K562 (cell line): ENCODE measurements around the gene ARHGDIA. TPM values are rescaled to one million over a fixed set of nuclear protein-coding genes. Genes with fewer than 3 reads are reported as not detected.

Experiments used
- ARID3B ChIP-seq: fragments of 250-450 bp; sonication (Bioruptor Pico); IDR thresholded peaks from 2 replicates; pipeline ENCODE4 v1.4.0; 2020; ENCODE audit warnings: borderline replicate concordance
- ASH1L ChIP-seq: fragments of 450-650 bp; IDR thresholded peaks from 2 replicates; pipeline ENCODE4 v1.6.1; 2018; ENCODE audit warnings: borderline replicate concordance, mild to moderate bottlenecking, low read depth; ENCODE audit not compliant: partially characterized antibody
- CBX2 ChIP-seq: fragments of 200-600 bp; sonication (generic); IDR thresholded peaks from one replicate; pipeline ENCODE4 v1.6.1; 2012; ENCODE audit warnings: mild to moderate bottlenecking, low read length, inconsistent platforms; ENCODE audit not compliant: insufficient read depth, poor library complexity, severe bottlenecking
- ELF4 ChIP-seq: fragments of 450-650 bp; formaldehyde crosslinking; IDR thresholded peaks from 2 replicates; pipeline ENCODE4 v1.4.0; 2022; ENCODE audit warnings: missing genetic modification characterization
- FOXP1 ChIP-seq: sonication (generic); formaldehyde crosslinking; IDR thresholded peaks from 2 replicates; pipeline ENCODE4 v1.8.0; 2022; ENCODE audit warnings: mild to moderate bottlenecking, missing genetic modification reagents
- GTF2A2 ChIP-seq: IDR thresholded peaks from 2 replicates; pipeline ENCODE4 v1.6.1; 2016; ENCODE audit warnings: mild to moderate bottlenecking, missing genetic modification characterization, missing compliant biosample characterization
- HDAC3 ChIP-seq: fragments of 450-650 bp; IDR thresholded peaks from 2 replicates; pipeline ENCODE4 v1.6.1; 2018; ENCODE audit warnings: borderline replicate concordance, mild to moderate bottlenecking, moderate library complexity; ENCODE audit not compliant: partially characterized antibody
- ILF3 ChIP-seq: fragments of 450-650 bp; IDR thresholded peaks from 2 replicates; pipeline ENCODE4 v1.6.1; 2018; ENCODE audit warnings: antibody characterized with exemption, mild to moderate bottlenecking, moderate library complexity, borderline replicate concordance
- MECOM ChIP-seq: fragments of 250-450 bp; sonication (Bioruptor Pico); IDR thresholded peaks from 2 replicates; pipeline ENCODE4 v1.8.0; 2022; ENCODE audit warnings: inconsistent platforms
- MEF2D ChIP-seq: conservative IDR thresholded peaks from 2 replicates; pipeline ENCODE4 v1.6.1; 2016; ENCODE audit warnings: low read depth, missing genetic modification characterization, missing compliant biosample characterization
- SRSF3 ChIP-seq: fragments of 200-400 bp; formaldehyde crosslinking; IDR thresholded peaks from 2 replicates; pipeline ENCODE4 v1.6.1; 2016; ENCODE audit warnings: mild to moderate bottlenecking, low read length, moderate library complexity; ENCODE audit not compliant: insufficient read depth
- ZBTB34 ChIP-seq: fragments of 250-450 bp; sonication (Bioruptor Pico); IDR thresholded peaks from 2 replicates; pipeline ENCODE4 v1.8.0; 2021; ENCODE audit warnings: mild to moderate bottlenecking, moderate library complexity
- ZC3H11A ChIP-seq: IDR thresholded peaks from 2 replicates; pipeline ENCODE4 v1.6.1; 2012; ENCODE audit warnings: low read depth, low read length, improper control_type of control experiment
- ZNF217 ChIP-seq: sonication (generic); formaldehyde crosslinking; IDR thresholded peaks from 2 replicates; pipeline ENCODE4 v1.8.0; 2022; ENCODE audit warnings: mild to moderate bottlenecking, missing genetic modification reagents
- ZNF740 ChIP-seq, 3 experiments: fragments of 200-800 bp in 1 of 3; sonication (Bioruptor generic) in 1 of 3; sonication (generic) in 1 of 3; formaldehyde crosslinking in 1 of 3; IDR thresholded peaks; 2 replicates each; pipeline versions ENCODE4 v1.6.1 to v1.8.0; 2016 to 2022; ENCODE audit warnings: mild to moderate bottlenecking in 2 of 3, missing compliant biosample characterization in 2 of 3, missing genetic modification characterization in 2 of 3, missing genetic modification reagents in 1 of 3
- polyA plus RNA-seq, 8 experiments: library from polyadenylated mRNA; depleted of rRNA in 4 of 8; stranded (reverse) in 5 of 8; unstranded in 3 of 8; fragments of >200 nt; fragmentation: Nextera tagmentation in 2 of 8; fragmentation: Illumina TruSeq in 1 of 8; extraction: Ambion mirVana in 2 of 8; extraction: Trizol in 1 of 8; gene quantifications; 2 replicates each; pipeline versions ENCODE4 v1.2.1 to v1.2.3, GENCODE V29; 2011 to 2014; ENCODE audit warnings: inconsistent platforms in 1 of 8, missing spikeins in 1 of 8
- total RNA-seq, 7 experiments: library from RNA; depleted of rRNA in 6 of 7; stranded (reverse); fragments of >200 nt in 6 of 7; fragmentation: Illumina TruSeq in 2 of 7; extraction: Trizol in 2 of 7; gene quantifications; 2 replicates each; pipeline versions ENCODE4 v1.2.1 to v1.2.3, GENCODE V29; 2011 to 2021; ENCODE audit warnings: low replicate concordance in 1 of 7
- TF ChIP-seq, protein P1 (sequence below), 2 experiments: fragments of 450-650 bp in 1 of 2; sonication (generic) in 1 of 2; formaldehyde crosslinking; conservative IDR thresholded peaks; 2 replicates each; pipeline versions ENCODE4 v1.4.0 to v1.8.1; 2020 to 2022; ENCODE audit warnings: mild to moderate bottlenecking in 1 of 2, missing genetic modification reagents in 1 of 2
- TF ChIP-seq, protein P2 (sequence below): fragments of 250-450 bp; sonication (Bioruptor Pico); IDR thresholded peaks from 2 replicates; pipeline ENCODE4 v1.4.0; 2020; ENCODE audit warnings: mild to moderate bottlenecking, moderate library complexity, borderline replicate concordance

Gene ARHGDIA
- total and polyA plus RNA-seq, 9 of the 15 experiments (the other 6 are each of a cell fraction or from before 2014, with no cell fraction given) = 9.6 to 340 (median 97.6) TPM

DNA sequence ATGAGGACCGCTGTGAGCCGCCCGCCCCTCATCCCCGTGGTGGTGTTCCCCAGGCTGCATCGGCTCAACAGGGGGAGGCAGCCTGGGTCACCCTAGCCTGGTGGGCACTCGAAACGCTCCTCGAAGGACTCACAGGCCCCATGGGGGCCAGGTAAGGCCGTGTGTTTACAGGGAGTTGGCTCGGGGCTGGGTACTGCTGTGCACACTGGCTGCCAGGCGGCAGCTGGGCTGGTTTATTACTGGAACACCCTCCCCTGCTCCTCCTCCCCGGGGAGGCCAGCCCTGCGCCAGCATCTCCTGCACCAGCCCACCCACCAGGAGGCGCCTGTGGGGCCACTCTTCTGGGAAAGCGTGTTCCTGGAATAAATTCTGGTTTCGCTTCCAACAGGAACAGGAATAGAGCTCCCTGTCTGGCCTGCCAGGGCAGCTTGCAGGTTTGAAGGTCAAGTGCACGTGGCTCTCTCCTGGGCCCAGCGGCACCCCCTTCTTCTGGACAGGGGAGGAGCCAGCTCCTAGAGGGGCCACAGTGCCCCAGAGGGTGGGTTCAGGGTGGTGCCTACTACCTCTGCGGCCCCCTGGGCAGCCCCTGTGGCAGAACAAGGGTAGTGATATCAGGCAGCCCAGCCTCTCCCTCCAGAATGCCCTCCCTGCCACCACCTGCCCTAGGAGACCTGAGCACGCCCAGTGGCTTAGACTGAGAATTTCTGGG lies 49.4 kb downstream of the ARHGDIA start (continued):
- TF ChIP-seq ARID3B = no peak
- TF ChIP-seq GTF2A2 (tag) = no peak
- no peak for TF ChIP-seq SRSF3
- TF ChIP-seq ASH1L = no peak
- TF ChIP-seq CBX2 = no peak
- no peak for TF ChIP-seq ZC3H11A
- no peak for TF ChIP-seq ILF3
- TF ChIP-seq MECOM (CRISPR knock-in tag) = peak; percentile 81
- no peak for TF ChIP-seq ZBTB34 (CRISPR knock-in tag)
- no peak for TF ChIP-seq HDAC3
- TF ChIP-seq ZNF740 (CRISPR knock-in tag; IDR thresholded peaks at IDR 0.05) = no peak; the same call in 1 of the 2 replicates
- peak in 1 of 2 experiments; percentile 35; a peak in 1 of 4 replicates for TF ChIP-seq ZNF740 (tag; IDR thresholded peaks at IDR 0.05)
- TF ChIP-seq ZNF217 (CRISPR knock-in tag) = no peak
- no peak for TF ChIP-seq ELF4 (CRISPR knock-in tag)
- TF ChIP-seq, protein P1, sequence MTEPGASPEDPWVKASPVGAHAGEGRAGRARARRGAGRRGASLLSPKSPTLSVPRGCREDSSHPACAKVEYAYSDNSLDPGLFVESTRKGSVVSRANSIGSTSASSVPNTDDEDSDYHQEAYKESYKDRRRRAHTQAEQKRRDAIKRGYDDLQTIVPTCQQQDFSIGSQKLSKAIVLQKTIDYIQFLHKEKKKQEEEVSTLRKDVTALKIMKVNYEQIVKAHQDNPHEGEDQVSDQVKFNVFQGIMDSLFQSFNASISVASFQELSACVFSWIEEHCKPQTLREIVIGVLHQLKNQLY (CRISPR knock-in tag; conservative IDR thresholded peaks at IDR 0.05) = no peak; a peak in 1 of 4 replicates
- TF ChIP-seq MEF2D (tag) = 0 out of 2 replicates have a peak, but pooled peaks have one; percentile 48
- TF ChIP-seq, protein P2, sequence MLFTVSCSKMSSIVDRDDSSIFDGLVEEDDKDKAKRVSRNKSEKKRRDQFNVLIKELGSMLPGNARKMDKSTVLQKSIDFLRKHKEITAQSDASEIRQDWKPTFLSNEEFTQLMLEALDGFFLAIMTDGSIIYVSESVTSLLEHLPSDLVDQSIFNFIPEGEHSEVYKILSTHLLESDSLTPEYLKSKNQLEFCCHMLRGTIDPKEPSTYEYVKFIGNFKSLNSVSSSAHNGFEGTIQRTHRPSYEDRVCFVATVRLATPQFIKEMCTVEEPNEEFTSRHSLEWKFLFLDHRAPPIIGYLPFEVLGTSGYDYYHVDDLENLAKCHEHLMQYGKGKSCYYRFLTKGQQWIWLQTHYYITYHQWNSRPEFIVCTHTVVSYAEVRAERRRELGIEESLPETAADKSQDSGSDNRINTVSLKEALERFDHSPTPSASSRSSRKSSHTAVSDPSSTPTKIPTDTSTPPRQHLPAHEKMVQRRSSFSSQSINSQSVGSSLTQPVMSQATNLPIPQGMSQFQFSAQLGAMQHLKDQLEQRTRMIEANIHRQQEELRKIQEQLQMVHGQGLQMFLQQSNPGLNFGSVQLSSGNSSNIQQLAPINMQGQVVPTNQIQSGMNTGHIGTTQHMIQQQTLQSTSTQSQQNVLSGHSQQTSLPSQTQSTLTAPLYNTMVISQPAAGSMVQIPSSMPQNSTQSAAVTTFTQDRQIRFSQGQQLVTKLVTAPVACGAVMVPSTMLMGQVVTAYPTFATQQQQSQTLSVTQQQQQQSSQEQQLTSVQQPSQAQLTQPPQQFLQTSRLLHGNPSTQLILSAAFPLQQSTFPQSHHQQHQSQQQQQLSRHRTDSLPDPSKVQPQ (CRISPR knock-in tag) = no peak
- no peak; the same call in none of the 2 replicates for TF ChIP-seq FOXP1 (CRISPR knock-in tag)
